ENCODE results near the gene DHCR7. TPM values are rescaled to one million over a fixed set of nuclear protein-coding genes. Genes with fewer than 3 reads are reported as not detected.

DHCR7 gene
- total RNA-seq, 1 donor, result 16.7 TPM

DNA sequence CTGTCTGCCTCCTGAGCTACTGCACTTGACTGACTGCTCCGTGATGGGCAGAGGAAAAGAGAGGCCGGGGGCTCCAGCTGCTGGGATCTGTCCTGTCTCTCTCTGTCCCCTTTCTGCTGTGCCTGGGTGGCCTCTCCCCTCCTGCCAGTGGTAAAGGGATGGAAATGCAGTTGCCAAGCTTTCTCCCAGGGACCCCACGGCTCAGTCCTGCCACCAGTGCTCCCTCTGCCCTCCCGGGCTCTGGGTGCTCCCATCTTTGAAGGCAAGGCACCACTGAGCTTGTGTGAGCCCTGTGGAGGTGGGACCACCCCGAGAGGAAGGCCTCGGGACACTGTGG, 36.8 kb upstream of the DHCR7 start:
- no peak for TF ChIP-seq CTCF (IDR thresholded peaks at IDR 0.05; ENCODE audit: insufficient read depth, low read length)
- H3K4me3 ChIP-seq (ENCODE audit: low read depth, low read length), result no peak overlapping the region
- no peak for DNase-seq (ENCODE audit: low read depth)

DNA sequence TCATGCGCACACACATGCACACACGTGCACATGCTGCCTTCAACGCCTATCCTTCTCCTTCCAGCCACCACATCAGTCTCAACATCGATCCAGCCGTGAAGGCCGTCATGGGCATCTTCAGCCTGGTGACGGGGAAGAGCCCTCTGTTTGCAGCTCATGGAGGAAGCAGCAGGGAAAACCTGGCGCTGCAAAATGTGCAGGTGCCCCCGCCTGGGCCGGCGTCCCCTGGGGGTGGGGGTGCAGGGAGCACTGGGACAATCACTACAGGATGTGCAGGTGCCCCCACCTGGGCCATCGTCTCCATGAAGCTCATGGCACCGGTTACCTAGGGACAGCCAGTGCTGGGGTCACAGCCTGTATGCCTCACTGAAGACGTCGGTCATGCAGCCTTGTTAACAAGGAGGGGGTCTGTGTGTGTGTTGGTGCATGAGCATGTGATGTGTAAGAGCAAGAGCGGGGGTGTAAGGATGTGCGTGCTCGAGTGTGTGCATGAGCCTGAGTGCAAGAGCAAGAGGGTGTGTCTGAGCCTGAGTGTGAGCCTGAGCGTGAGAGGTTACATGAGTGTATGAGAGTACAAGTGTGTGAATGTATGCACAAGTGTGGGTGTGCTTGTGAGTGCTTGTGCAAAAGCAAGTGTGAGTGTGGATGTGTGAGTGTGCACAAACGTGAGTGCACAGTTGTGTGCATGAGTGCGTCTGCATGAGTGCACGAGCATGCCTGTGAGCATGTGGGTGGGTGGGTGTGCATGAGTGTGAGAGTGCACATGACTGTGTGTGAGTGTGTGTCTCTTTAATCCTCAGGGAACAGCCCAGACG, 36.3 kb upstream of the DHCR7 start:
- no peak for DNase-seq (ENCODE audit: low read depth)
- H3K4me3 ChIP-seq (ENCODE audit: low read depth, low read length), result no peak overlapping the region
- no peak for TF ChIP-seq CTCF (IDR thresholded peaks at IDR 0.05; ENCODE audit: insufficient read depth, low read length)

GRCh38 chr11:71483692-71484091, 35.5 kb upstream of the DHCR7 start:
- no peak for TF ChIP-seq CTCF (IDR thresholded peaks at IDR 0.05; ENCODE audit: insufficient read depth, low read length)
- no peak overlapping the region for H3K4me3 ChIP-seq (ENCODE audit: low read depth, low read length)
- DNase-seq (ENCODE audit: low read depth), result no peak

DNA sequence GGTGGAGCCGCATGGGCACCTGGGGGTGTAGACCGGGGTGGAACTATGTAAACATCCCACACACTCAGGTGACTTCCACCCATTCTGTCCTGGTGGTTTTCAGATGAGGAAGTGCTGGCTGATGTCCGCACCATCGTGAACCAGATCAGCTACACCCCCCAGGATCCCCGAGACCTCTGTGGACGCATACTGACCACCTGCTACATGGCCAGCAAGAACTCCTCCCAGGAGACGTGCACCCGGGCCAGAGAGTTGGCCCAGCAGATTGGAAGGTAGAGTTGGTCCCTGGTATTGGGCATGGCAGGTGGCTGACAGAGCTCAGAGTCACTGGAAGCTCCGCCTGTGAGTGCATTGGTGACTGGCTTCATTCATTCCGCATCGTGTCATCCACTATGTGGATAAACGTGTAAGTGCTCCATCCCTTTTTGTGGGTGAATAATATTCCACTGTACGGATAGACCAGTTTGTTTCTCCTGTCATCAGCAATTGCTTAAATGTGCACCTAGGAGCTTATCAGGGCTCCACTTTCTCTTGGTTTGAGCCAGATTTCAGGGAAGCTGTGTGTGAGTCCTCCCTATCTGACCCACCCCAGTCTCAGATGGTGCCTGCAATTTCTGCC, 34.7 kb upstream of the DHCR7 start:
- H3K4me3 ChIP-seq (ENCODE audit: low read depth, low read length), result no peak overlapping the region
- no peak for TF ChIP-seq CTCF (IDR thresholded peaks at IDR 0.05; ENCODE audit: insufficient read depth, low read length)
- no peak for DNase-seq (ENCODE audit: low read depth)

GRCh38 chr11:71482216-71482615, 34.0 kb upstream of the DHCR7 start:
- H3K4me3 ChIP-seq (ENCODE audit: low read depth, low read length), result no peak overlapping the region
- no peak for DNase-seq (ENCODE audit: low read depth)
- TF ChIP-seq CTCF (IDR thresholded peaks at IDR 0.05; ENCODE audit: insufficient read depth, low read length), result no peak

GRCh38 chr11:71481101-71481960, 33.1 kb upstream of the DHCR7 start:
- DNase-seq (ENCODE audit: low read depth), result no peak
- no peak overlapping the region for H3K4me3 ChIP-seq (ENCODE audit: low read depth, low read length)
- TF ChIP-seq CTCF (IDR thresholded peaks at IDR 0.05; ENCODE audit: insufficient read depth, low read length), result no peak

All from fibroblast of the aortic adventitia (primary cell).